Neural cell (in vitro differentiated cells): Measurements from ENCODE around the gene TSKS. TPM values are rescaled to one million over a fixed set of nuclear protein-coding genes. Genes with fewer than 3 reads are reported as not detected.

Experiments used
- H2AFZ ChIP-seq: fragments of 200-600, 300-800 bp; sonication (generic), shearing (Covaris generic); 2 replicates; pipeline ENCODE4 v1.6.0; 2014; ENCODE audit warnings: low read depth, mild to moderate bottlenecking, antibody characterized with exemption, low read length, moderate library complexity
- H3F3A ChIP-seq: fragments of 200-600 bp; shearing (Covaris generic); 2 replicates; pipeline ENCODE4 v1.6.1; 2016; ENCODE audit warnings: mild to moderate bottlenecking, moderate library complexity, mixed read lengths, antibody characterized with exemption, low read length; ENCODE audit not compliant: insufficient read depth, poor library complexity, severe bottlenecking
- H3K27ac ChIP-seq: fragments of 200-600, 300-800 bp; sonication (generic), shearing (Covaris generic); 2 replicates; pipeline ENCODE4 v1.5.1; 2014; ENCODE audit warnings: mild to moderate bottlenecking, low read length, moderate library complexity
- H3K27me3 ChIP-seq: fragments of 300-800, 200-600 bp; sonication (generic), shearing (Covaris generic); 2 replicates; pipeline ENCODE4 v1.6.0; 2014; ENCODE audit warnings: mild to moderate bottlenecking, low read depth, low read length, moderate library complexity; ENCODE audit not compliant: insufficient read depth
- H3K36me3 ChIP-seq: fragments of 300-800, 200-600 bp; sonication (generic), shearing (Covaris generic); 2 replicates; pipeline ENCODE4 v1.5.1; 2014; ENCODE audit warnings: mild to moderate bottlenecking, antibody characterized with exemption, low read length, moderate library complexity; ENCODE audit not compliant: insufficient read depth
- H3K4me2 ChIP-seq: fragments of 300-800, 200-600 bp; sonication (generic), shearing (Covaris generic); 2 replicates; pipeline ENCODE4 v1.6.0; 2014; ENCODE audit warnings: mild to moderate bottlenecking, low read length
- H3K4me3 ChIP-seq: fragments of 300-800, 200-600 bp; sonication (generic), shearing (Covaris generic); 2 replicates; pipeline ENCODE4 v1.5.1; 2014; ENCODE audit warnings: mild to moderate bottlenecking, low read length, moderate library complexity
- H3K79me2 ChIP-seq: fragments of 200-600 bp; shearing (Covaris generic); replicated peaks from 2 replicates; pipeline ENCODE4 v1.6.0; 2014; ENCODE audit warnings: mild to moderate bottlenecking, low read length, moderate library complexity; ENCODE audit not compliant: insufficient read depth
- H3K9ac ChIP-seq: fragments of 300-800, 200-600 bp; sonication (generic), shearing (Covaris generic); 2 replicates; pipeline ENCODE4 v1.6.1; 2016; ENCODE audit warnings: mild to moderate bottlenecking, low read length, mixed read lengths
- H3K9me2 ChIP-seq: fragments of 200-600 bp; shearing (Covaris generic); 2 replicates; pipeline ENCODE4 v1.6.1; 2016; ENCODE audit warnings: mild to moderate bottlenecking, low read length, mixed read lengths; ENCODE audit not compliant: insufficient read depth
- H3K9me3 ChIP-seq: fragments of 200-600, 300-800 bp; sonication (generic), shearing (Covaris generic); 2 replicates; pipeline ENCODE4 v1.6.1; 2016; ENCODE audit warnings: mild to moderate bottlenecking, mixed run types, low read length, moderate library complexity, mixed read lengths
- H4K20me1 ChIP-seq: fragments of 200-600 bp; shearing (Covaris generic); 2 replicates; pipeline ENCODE4 v1.6.1; 2016; ENCODE audit warnings: mild to moderate bottlenecking, mixed run types; ENCODE audit not compliant: insufficient read depth
- CTCF ChIP-seq: fragments of 450-650 bp; IDR thresholded peaks from 2 replicates; pipeline ENCODE4 v1.5.1; 2014; ENCODE audit warnings: antibody characterized with exemption, mild to moderate bottlenecking, moderate library complexity; ENCODE audit not compliant: poor library complexity, severe bottlenecking
- EP300 ChIP-seq: fragments of 450-650 bp; conservative IDR thresholded peaks from 2 replicates; pipeline ENCODE4 v1.6.1; 2014; ENCODE audit warnings: antibody characterized with exemption, mild to moderate bottlenecking, moderate library complexity; ENCODE audit not compliant: poor library complexity, severe bottlenecking
- EZH2 ChIP-seq: fragments of 200-600, 300-800 bp; shearing (Covaris generic), sonication (generic); IDR thresholded peaks from 2 replicates; pipeline ENCODE4 v1.6.1; 2014; ENCODE audit warnings: antibody characterized with exemption, low read length, borderline replicate concordance, mild to moderate bottlenecking; ENCODE audit not compliant: insufficient read depth, poor library complexity, severe bottlenecking
- MXI1 ChIP-seq: fragments of 450-650 bp; conservative IDR thresholded peaks from 2 replicates; pipeline ENCODE4 v1.6.1; 2014; ENCODE audit warnings: antibody characterized with exemption, mild to moderate bottlenecking; ENCODE audit not compliant: poor library complexity, severe bottlenecking
- POLR2AphosphoS5 ChIP-seq: IDR thresholded peaks from 2 replicates; pipeline ENCODE4 v1.6.1; 2012
- RAD21 ChIP-seq: fragments of 450-650 bp; conservative IDR thresholded peaks from 2 replicates; pipeline ENCODE4 v1.6.1; 2014; ENCODE audit warnings: antibody characterized with exemption, mild to moderate bottlenecking, moderate library complexity
- REST ChIP-seq: IDR thresholded peaks from 2 replicates; pipeline ENCODE4 v1.6.1; 2012; ENCODE audit warnings: borderline replicate concordance
- SMC3 ChIP-seq: fragments of 450-650 bp; conservative IDR thresholded peaks from 2 replicates; pipeline ENCODE4 v1.6.1; 2014; ENCODE audit warnings: antibody characterized with exemption, mild to moderate bottlenecking, moderate library complexity; ENCODE audit not compliant: poor library complexity
- TAF1 ChIP-seq: IDR thresholded peaks from 2 replicates; pipeline ENCODE4 v1.6.1; 2012; ENCODE audit warnings: low read depth
- polyA plus RNA-seq: library from polyadenylated mRNA; depleted of rRNA; stranded (reverse); fragments of >200 nt; gene quantifications from 2 replicates; pipeline ENCODE4 v1.2.3, GENCODE V29; 2014

The TSKS gene
- polyA plus RNA-seq, 1 donor from 2014 or later = not detected

- Histone ChIP-seq H3K79me2 (no peaks in the 10 kb centered on the region), H3K4me3 (no peak overlapping the region), H4K20me1 (no peaks in the 10 kb centered on the region), H3K9me2 (no peaks in the 10 kb centered on the region), H3K27ac (no peak overlapping the region), H3F3A (no peaks in the 10 kb centered on the region), H3K9me3 (no peaks in the 10 kb centered on the region), H3K9ac (no peak overlapping the region), H3K4me2 (no peak overlapping the region), H3K27me3 (no peaks in the 10 kb centered on the region), H3K36me3 (no peaks in the 10 kb centered on the region), H2AFZ (no peak overlapping the region)
- TF ChIP-seq RAD21 = no peak
- TF ChIP-seq EZH2 = no peak
- no peak for TF ChIP-seq MXI1
- no peak for TF ChIP-seq REST
- TF ChIP-seq SMC3 = no peak
- no peak for TF ChIP-seq CTCF
- no peak for TF ChIP-seq TAF1
- no peak for TF ChIP-seq POLR2AphosphoS5
- no peak for TF ChIP-seq EP300
Observed at GRCh38 chr19:49792829-49793560, 29.9 kb upstream of the TSKS start.

- no peaks in the 10 kb centered on the region for H3K36me3 ChIP-seq
- H4K20me1 ChIP-seq = no peaks in the 10 kb centered on the region
- no peaks in the 10 kb centered on the region for H3K9me3 ChIP-seq
- no peak overlapping the region for H3K9ac ChIP-seq
- no peaks in the 10 kb centered on the region for H3F3A ChIP-seq
- no peaks in the 10 kb centered on the region for H3K79me2 ChIP-seq
- no peak overlapping the region for H3K4me2 ChIP-seq
- H2AFZ ChIP-seq = no peak overlapping the region
- no peaks in the 10 kb centered on the region for H3K27me3 ChIP-seq
- no peak for TF ChIP-seq RAD21
- TF ChIP-seq EZH2 = no peak
- no peak for TF ChIP-seq TAF1
- TF ChIP-seq EP300 = no peak
- TF ChIP-seq REST = no peak
- TF ChIP-seq POLR2AphosphoS5 = no peak
- no peak for TF ChIP-seq MXI1
- no peak for TF ChIP-seq CTCF
- TF ChIP-seq SMC3 = no peak
- H3K9me2 ChIP-seq = no peaks in the 10 kb centered on the region
- no peak overlapping the region for H3K27ac ChIP-seq
- no peak overlapping the region for H3K4me3 ChIP-seq
Observed at GRCh38 chr19:49791776-49792445, 28.8 kb upstream of the TSKS start.
